ENCODE measurements around the gene TRAF2. TPM values are rescaled to one million over a fixed set of nuclear protein-coding genes. Genes with fewer than 3 reads are reported as not detected.

Gene TRAF2
- 10.3 and 13.5 TPM in 2 replicates for total RNA-seq

GRCh38 chr9:136885950-136886578, at the start of gene TRAF2:
Gene TRAF2 (plus strand): TSS chr9:136886516. CDS start chr9:136898741, 12,225 bp downstream.

GRCh38 chr9:136842380-136842948, 43.9 kb upstream of the TRAF2 start, which contains the start of gene AJM1:
Gene AJM1 (plus strand): TSS chr9:136842478. CDS start chr9:136844415, 1,937 bp downstream.

GRCh38 chr9:136849038-136849959, 37.0 kb upstream of the TRAF2 start, which contains the start of gene PHPT1:
Gene PHPT1 (plus strand): TSS chr9:136849409. CDS start chr9:136849431, 22 bp downstream.

GRCh38 chr9:136851941-136852663, 34.2 kb upstream of the TRAF2 start, which contains the start of gene MAMDC4:
Gene MAMDC4 (plus strand): TSS chr9:136852346. CDS start chr9:136852417, 71 bp downstream.

GRCh38 chr9:136944519-136945332, 58.4 kb downstream of the TRAF2 start, which contains the start of the genes C8G and FBXW5:
Gene C8G (plus strand): TSS chr9:136945243. CDS start chr9:136945321, 78 bp downstream.
Gene FBXW5 (minus strand): TSS chr9:136944738. CDS start chr9:136944083, 655 bp downstream.

GRCh38 chr9:136951541-136952320, 65.4 kb downstream of the TRAF2 start, which contains the start of gene LCN12:
Gene LCN12 (plus strand): TSS chr9:136952273. CDS start chr9:136952328, 55 bp downstream.

Other genes with a start within 250 kb of the TRAF2 start
- 18.7 and 19.3 TPM in 2 replicates for gene EGFL7, start 223.6 kb upstream of the TRAF2 start, total RNA-seq
- 64.7 and 73.2 TPM in 2 replicates for gene AGPAT2, start 199.1 kb upstream of the TRAF2 start, total RNA-seq
- 0.86 TPM in 1 of 2 replicates, not detected in the other for gene DIPK1B, start 173.9 kb upstream of the TRAF2 start, total RNA-seq
- gene LCN10, start 143.6 kb upstream of the TRAF2 start, total RNA-seq = not detected in 2 replicates
- gene LCN6, start 138.0 kb upstream of the TRAF2 start, total RNA-seq = not detected in 2 replicates
- gene LCN8, start 128.3 kb upstream of the TRAF2 start, total RNA-seq = not detected in 2 replicates
- not detected in 2 replicates for gene LCN15, start 122.0 kb upstream of the TRAF2 start, total RNA-seq
- 84.2 and 107 TPM in 2 replicates for gene TMEM141, start 95.2 kb upstream of the TRAF2 start, total RNA-seq
- gene CCDC183, start 90.2 kb upstream of the TRAF2 start, total RNA-seq = under 0.01 TPM in 1 of 2 replicates, not detected in the other
- 93.4 and 94.1 TPM in 2 replicates for gene RABL6, start 78.6 kb upstream of the TRAF2 start, total RNA-seq
- 1.4 TPM in 1 of 2 replicates, not detected in the other for gene AJM1, start 44.0 kb upstream of the TRAF2 start, total RNA-seq
- gene PHPT1, start 37.1 kb upstream of the TRAF2 start, total RNA-seq = 116 and 117 TPM in 2 replicates
- gene MAMDC4, start 34.2 kb upstream of the TRAF2 start, total RNA-seq = 0.71 and 1.4 TPM in 2 replicates
- gene EDF1, start 20.2 kb upstream of the TRAF2 start, total RNA-seq = 389 and 408 TPM in 2 replicates
- 150 and 202 TPM in 2 replicates for gene FBXW5, start 58.2 kb downstream of the TRAF2 start, total RNA-seq
- not detected in 2 replicates for gene C8G, start 58.7 kb downstream of the TRAF2 start, total RNA-seq
- gene LCN12, start 65.8 kb downstream of the TRAF2 start, total RNA-seq = not detected in 2 replicates
- 16.1 and 28.3 TPM in 2 replicates for gene PTGDS, start 91.0 kb downstream of the TRAF2 start, total RNA-seq
- 0.29 and 0.35 TPM in 2 replicates for gene LCNL1, start 96.5 kb downstream of the TRAF2 start, total RNA-seq
- gene PAXX, start 105.9 kb downstream of the TRAF2 start, total RNA-seq = 38.8 and 45.3 TPM in 2 replicates
- gene CLIC3, start 110.1 kb downstream of the TRAF2 start, total RNA-seq = 21.6 and 29.6 TPM in 2 replicates
- 12.8 and 52.2 TPM in 2 replicates for gene ABCA2, start 141.7 kb downstream of the TRAF2 start, total RNA-seq
- gene FUT7, start 145.6 kb downstream of the TRAF2 start, total RNA-seq = not detected in 2 replicates
- 24.2 and 27.3 TPM in 2 replicates for gene NPDC1, start 159.7 kb downstream of the TRAF2 start, total RNA-seq
- 0.58 TPM in 1 of 2 replicates, not detected in the other for gene ENTPD2, start 167.5 kb downstream of the TRAF2 start, total RNA-seq
- 17.3 and 17.5 TPM in 2 replicates for gene SAPCD2, start 184.0 kb downstream of the TRAF2 start, total RNA-seq
- 4.6 and 5.5 TPM in 2 replicates for gene UAP1L1, start 191.0 kb downstream of the TRAF2 start, total RNA-seq
- gene MAN1B1, start 200.5 kb downstream of the TRAF2 start, total RNA-seq = 122 and 133 TPM in 2 replicates
- 62.6 and 81.0 TPM in 2 replicates for gene DPP7, start 228.2 kb downstream of the TRAF2 start, total RNA-seq